Measurements from ENCODE around the gene TIRAP.
A peak's percentile ranks its signal among the peaks of the same experiment; 100 is the strongest.
"Not testable (repeated sequence)": the region's sequence is repeated elsewhere in the genome, so short reads cannot be mapped to it uniquely, and the experiment has no call there.

Gene TIRAP

GRCh38 chr11:126307706-126308105 lies 24.8 kb downstream of the TIRAP start:
- Mint-ChIP-seq H3K4me3 (no peak overlapping the region), H3K27me3 (ENCODE audit: low read depth) (no peaks in the 10 kb centered on the region), H3K9me3 (no peaks in the 10 kb centered on the region), H3K4me1 (ENCODE audit: low read depth) (peaks cover 38% of the 10 kb centered on the region), H3K36me3 (ENCODE audit: low read depth) (peaks cover 28% of the 10 kb centered on the region), H3K27ac (no peak overlapping the region)

GRCh38 chr11:126308271-126308671 lies 25.4 kb downstream of the TIRAP start:
- H3K36me3 Mint-ChIP-seq (ENCODE audit: low read depth) = peaks cover 31% of the 10 kb centered on the region
- no peaks in the 10 kb centered on the region for H3K27me3 Mint-ChIP-seq (ENCODE audit: low read depth)

GRCh38 chr11:126308771-126309170 lies 25.9 kb downstream of the TIRAP start:
- peaks cover 34% of the 10 kb centered on the region for H3K4me1 Mint-ChIP-seq (ENCODE audit: low read depth)
- H3K27ac Mint-ChIP-seq = not testable (repeated sequence)

More at GRCh38 chr11:126308271-126308671, 25.4 kb downstream of the TIRAP start:
- peaks cover 34% of the 10 kb centered on the region for H3K4me1 Mint-ChIP-seq (ENCODE audit: low read depth)
- H3K9me3 Mint-ChIP-seq = no peaks in the 10 kb centered on the region
- no peak overlapping the region for H3K27ac Mint-ChIP-seq
- no peak overlapping the region for H3K4me3 Mint-ChIP-seq

GRCh38 chr11:126310200-126310991 lies 27.5 kb downstream of the TIRAP start:
- Mint-ChIP-seq H3K36me3 (ENCODE audit: low read depth) (peaks cover 32% of the 10 kb centered on the region), H3K27me3 (ENCODE audit: low read depth) (no peaks in the 10 kb centered on the region), H3K27ac (no peak overlapping the region), H3K4me3 (no peak overlapping the region), H3K4me1 (ENCODE audit: low read depth) (peaks cover 25% of the 10 kb centered on the region), H3K9me3 (no peaks in the 10 kb centered on the region)

More at GRCh38 chr11:126308771-126309170, 25.9 kb downstream of the TIRAP start:
- not testable (repeated sequence) for H3K27me3 Mint-ChIP-seq (ENCODE audit: low read depth); H3K4me3 Mint-ChIP-seq; H3K9me3 Mint-ChIP-seq
- H3K36me3 Mint-ChIP-seq (ENCODE audit: low read depth) = peaks cover 31% of the 10 kb centered on the region

GRCh38 chr11:126310992-126311310 lies 28.1 kb downstream of the TIRAP start:
- Mint-ChIP-seq H3K9me3 (no peaks in the 10 kb centered on the region), H3K4me1 (ENCODE audit: low read depth) (peaks cover 21% of the 10 kb centered on the region), H3K4me3 (no peak overlapping the region), H3K36me3 (ENCODE audit: low read depth) (peaks cover 30% of the 10 kb centered on the region), H3K27ac (no peak overlapping the region), H3K27me3 (ENCODE audit: low read depth) (no peaks in the 10 kb centered on the region)

GRCh38 chr11:126311401-126312291 lies 28.8 kb downstream of the TIRAP start:
- H3K4me3 Mint-ChIP-seq = no peak overlapping the region
- peaks cover 35% of the 10 kb centered on the region for H3K36me3 Mint-ChIP-seq (ENCODE audit: low read depth)

GRCh38 chr11:126312961-126313360 lies 30.1 kb downstream of the TIRAP start:
- H3K4me3 Mint-ChIP-seq = no peak overlapping the region
- peaks cover 37% of the 10 kb centered on the region for H3K36me3 Mint-ChIP-seq (ENCODE audit: low read depth)
- H3K4me1 Mint-ChIP-seq (ENCODE audit: low read depth) = peaks cover 25% of the 10 kb centered on the region
- no peaks in the 10 kb centered on the region for H3K27me3 Mint-ChIP-seq (ENCODE audit: low read depth)
- no peaks in the 10 kb centered on the region for H3K9me3 Mint-ChIP-seq
- H3K27ac Mint-ChIP-seq = no peak overlapping the region

More at GRCh38 chr11:126311401-126312291, 28.8 kb downstream of the TIRAP start:
- H3K27me3 Mint-ChIP-seq (ENCODE audit: low read depth) = no peaks in the 10 kb centered on the region
- H3K9me3 Mint-ChIP-seq = no peaks in the 10 kb centered on the region
- H3K4me1 Mint-ChIP-seq (ENCODE audit: low read depth) = peaks cover 23% of the 10 kb centered on the region
- no peak overlapping the region for H3K27ac Mint-ChIP-seq

- no peak overlapping the region for H3K27ac Mint-ChIP-seq
- peaks cover 34% of the 10 kb centered on the region for H3K4me1 Mint-ChIP-seq (ENCODE audit: low read depth)
- H3K4me3 Mint-ChIP-seq = no peak overlapping the region
- no peaks in the 10 kb centered on the region for H3K9me3 Mint-ChIP-seq
- no peaks in the 10 kb centered on the region for H3K27me3 Mint-ChIP-seq (ENCODE audit: low read depth)
- H3K36me3 Mint-ChIP-seq (ENCODE audit: low read depth) = peaks cover 34% of the 10 kb centered on the region
Observed at GRCh38 chr11:126313826-126314225, 30.9 kb downstream of the TIRAP start.

- Mint-ChIP-seq H3K4me3 (peak overlapping the region; percentile 30), H3K36me3 (ENCODE audit: low read depth) (peaks cover 32% of the 10 kb centered on the region), H3K4me1 (ENCODE audit: low read depth) (peaks cover 39% of the 10 kb centered on the region), H3K27me3 (ENCODE audit: low read depth) (no peaks in the 10 kb centered on the region), H3K9me3 (no peaks in the 10 kb centered on the region), H3K27ac (peak overlapping the region; percentile 73)
Observed at GRCh38 chr11:126317432-126317755, 34.5 kb downstream of the TIRAP start.

- peaks cover 39% of the 10 kb centered on the region for H3K4me1 Mint-ChIP-seq (ENCODE audit: low read depth)
- H3K27me3 Mint-ChIP-seq (ENCODE audit: low read depth) = no peaks in the 10 kb centered on the region
- H3K36me3 Mint-ChIP-seq (ENCODE audit: low read depth) = peaks cover 30% of the 10 kb centered on the region
- peak overlapping the region; percentile 73 for H3K27ac Mint-ChIP-seq
- no peaks in the 10 kb centered on the region for H3K9me3 Mint-ChIP-seq
- H3K4me3 Mint-ChIP-seq = peak overlapping the region; percentile 30
Observed at GRCh38 chr11:126317756-126318573, 35.1 kb downstream of the TIRAP start.

GRCh38 chr11:126318574-126319373 lies 35.9 kb downstream of the TIRAP start:
- Mint-ChIP-seq H3K27me3 (ENCODE audit: low read depth) (no peaks in the 10 kb centered on the region), H3K4me3 (peak overlapping the region; percentile 30), H3K27ac (peak overlapping the region; percentile 73), H3K9me3 (no peaks in the 10 kb centered on the region), H3K4me1 (ENCODE audit: low read depth) (peaks cover 37% of the 10 kb centered on the region), H3K36me3 (ENCODE audit: low read depth) (peaks cover 30% of the 10 kb centered on the region)

- Mint-ChIP-seq H3K4me1 (ENCODE audit: low read depth) (peaks cover 37% of the 10 kb centered on the region), H3K36me3 (ENCODE audit: low read depth) (peaks cover 25% of the 10 kb centered on the region), H3K4me3 (no peak overlapping the region), H3K27ac (peak overlapping the region; percentile 57), H3K9me3 (no peaks in the 10 kb centered on the region), H3K27me3 (ENCODE audit: low read depth) (no peaks in the 10 kb centered on the region)
Observed at GRCh38 chr11:126319374-126319740, 36.5 kb downstream of the TIRAP start.

GRCh38 chr11:126322996-126323395 lies 40.1 kb downstream of the TIRAP start:
- H3K27me3 Mint-ChIP-seq (ENCODE audit: low read depth) = no peaks in the 10 kb centered on the region
- H3K27ac Mint-ChIP-seq = no peak overlapping the region
- peaks cover 8% of the 10 kb centered on the region for H3K36me3 Mint-ChIP-seq (ENCODE audit: low read depth)
- H3K4me1 Mint-ChIP-seq (ENCODE audit: low read depth) = peaks cover 25% of the 10 kb centered on the region
- no peaks in the 10 kb centered on the region for H3K9me3 Mint-ChIP-seq
- H3K4me3 Mint-ChIP-seq = no peak overlapping the region
